ENCODE results near the gene KNSTRN.

DNA sequence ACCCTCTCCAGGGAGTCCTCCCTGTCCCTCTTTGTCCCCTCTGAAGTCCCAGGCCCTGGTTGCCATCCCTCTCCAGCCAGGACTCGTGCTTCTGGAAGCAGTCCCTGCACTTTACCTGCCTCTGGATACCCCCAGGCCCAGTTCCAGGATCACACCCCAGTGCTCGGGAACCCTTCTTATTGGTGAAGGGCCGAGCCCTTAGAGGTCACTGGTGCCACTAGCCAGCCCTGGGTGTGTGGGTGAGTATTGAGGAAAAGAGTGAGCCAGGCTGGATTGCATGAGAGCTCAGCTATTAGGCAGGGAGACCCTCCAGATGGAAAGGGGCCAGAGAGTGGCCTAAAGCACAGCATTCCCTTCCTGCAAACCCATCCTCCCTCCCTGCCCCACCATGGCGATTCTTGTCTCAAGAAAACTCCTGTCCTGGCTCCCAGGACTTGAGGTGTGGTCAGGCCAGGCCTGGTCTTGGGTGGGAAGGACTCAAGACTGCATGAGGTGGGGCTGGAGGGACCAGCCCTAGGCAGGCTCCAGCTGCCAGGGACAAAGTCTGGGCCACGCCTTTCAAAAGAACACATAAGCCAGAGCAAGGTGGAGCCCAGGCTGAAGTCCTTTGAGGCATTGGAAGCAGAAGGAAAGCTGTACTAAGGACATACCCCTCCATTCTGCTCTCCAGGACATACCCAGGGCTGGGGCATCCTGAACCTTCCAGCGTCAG, 36.5 kb upstream of the KNSTRN start:
- no peak for TF ChIP-seq YY1 (IDR thresholded peaks at IDR 0.05)
- TF ChIP-seq, protein P1, sequence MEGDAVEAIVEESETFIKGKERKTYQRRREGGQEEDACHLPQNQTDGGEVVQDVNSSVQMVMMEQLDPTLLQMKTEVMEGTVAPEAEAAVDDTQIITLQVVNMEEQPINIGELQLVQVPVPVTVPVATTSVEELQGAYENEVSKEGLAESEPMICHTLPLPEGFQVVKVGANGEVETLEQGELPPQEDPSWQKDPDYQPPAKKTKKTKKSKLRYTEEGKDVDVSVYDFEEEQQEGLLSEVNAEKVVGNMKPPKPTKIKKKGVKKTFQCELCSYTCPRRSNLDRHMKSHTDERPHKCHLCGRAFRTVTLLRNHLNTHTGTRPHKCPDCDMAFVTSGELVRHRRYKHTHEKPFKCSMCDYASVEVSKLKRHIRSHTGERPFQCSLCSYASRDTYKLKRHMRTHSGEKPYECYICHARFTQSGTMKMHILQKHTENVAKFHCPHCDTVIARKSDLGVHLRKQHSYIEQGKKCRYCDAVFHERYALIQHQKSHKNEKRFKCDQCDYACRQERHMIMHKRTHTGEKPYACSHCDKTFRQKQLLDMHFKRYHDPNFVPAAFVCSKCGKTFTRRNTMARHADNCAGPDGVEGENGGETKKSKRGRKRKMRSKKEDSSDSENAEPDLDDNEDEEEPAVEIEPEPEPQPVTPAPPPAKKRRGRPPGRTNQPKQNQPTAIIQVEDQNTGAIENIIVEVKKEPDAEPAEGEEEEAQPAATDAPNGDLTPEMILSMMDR (IDR thresholded peaks at IDR 0.05; ENCODE audit: low read depth, low read length, missing input control): no peak
- TF ChIP-seq, protein P2, sequence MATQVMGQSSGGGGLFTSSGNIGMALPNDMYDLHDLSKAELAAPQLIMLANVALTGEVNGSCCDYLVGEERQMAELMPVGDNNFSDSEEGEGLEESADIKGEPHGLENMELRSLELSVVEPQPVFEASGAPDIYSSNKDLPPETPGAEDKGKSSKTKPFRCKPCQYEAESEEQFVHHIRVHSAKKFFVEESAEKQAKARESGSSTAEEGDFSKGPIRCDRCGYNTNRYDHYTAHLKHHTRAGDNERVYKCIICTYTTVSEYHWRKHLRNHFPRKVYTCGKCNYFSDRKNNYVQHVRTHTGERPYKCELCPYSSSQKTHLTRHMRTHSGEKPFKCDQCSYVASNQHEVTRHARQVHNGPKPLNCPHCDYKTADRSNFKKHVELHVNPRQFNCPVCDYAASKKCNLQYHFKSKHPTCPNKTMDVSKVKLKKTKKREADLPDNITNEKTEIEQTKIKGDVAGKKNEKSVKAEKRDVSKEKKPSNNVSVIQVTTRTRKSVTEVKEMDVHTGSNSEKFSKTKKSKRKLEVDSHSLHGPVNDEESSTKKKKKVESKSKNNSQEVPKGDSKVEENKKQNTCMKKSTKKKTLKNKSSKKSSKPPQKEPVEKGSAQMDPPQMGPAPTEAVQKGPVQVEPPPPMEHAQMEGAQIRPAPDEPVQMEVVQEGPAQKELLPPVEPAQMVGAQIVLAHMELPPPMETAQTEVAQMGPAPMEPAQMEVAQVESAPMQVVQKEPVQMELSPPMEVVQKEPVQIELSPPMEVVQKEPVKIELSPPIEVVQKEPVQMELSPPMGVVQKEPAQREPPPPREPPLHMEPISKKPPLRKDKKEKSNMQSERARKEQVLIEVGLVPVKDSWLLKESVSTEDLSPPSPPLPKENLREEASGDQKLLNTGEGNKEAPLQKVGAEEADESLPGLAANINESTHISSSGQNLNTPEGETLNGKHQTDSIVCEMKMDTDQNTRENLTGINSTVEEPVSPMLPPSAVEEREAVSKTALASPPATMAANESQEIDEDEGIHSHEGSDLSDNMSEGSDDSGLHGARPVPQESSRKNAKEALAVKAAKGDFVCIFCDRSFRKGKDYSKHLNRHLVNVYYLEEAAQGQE (IDR thresholded peaks at IDR 0.05): no peak
- no peak for TF ChIP-seq SP1 (IDR thresholded peaks at IDR 0.05)

All from liver (tissue), 3 donors.